GM19467 (cell line): ENCODE results near the gene PDE4B.
"Not testable (repeated sequence)": the region's sequence is repeated elsewhere in the genome, so short reads cannot be mapped to it uniquely, and the experiment has no call there.

ENCODE experiments used
- ATAC-seq: cut with Tn5 transposase; IDR thresholded peaks from one replicate; pipeline ENCODE4 v1.9.1; 2021; ENCODE audit warnings: mild to moderate bottlenecking, moderate library complexity; ENCODE audit not compliant: unreplicated experiment

PDE4B gene

GRCh38 chr1:65949230-65949626, 156.5 kb downstream of the PDE4B start:
- ATAC-seq = no peak

- no peak for ATAC-seq
Observed at GRCh38 chr1:65949933-65950332, 157.2 kb downstream of the PDE4B start.

GRCh38 chr1:65952696-65953095, 160.0 kb downstream of the PDE4B start:
- ATAC-seq = no peak

- ATAC-seq = no peak
Observed at GRCh38 chr1:65953170-65953569, 160.5 kb downstream of the PDE4B start.

- no peak for ATAC-seq
Observed at GRCh38 chr1:65955071-65955470, 162.4 kb downstream of the PDE4B start.

- no peak for ATAC-seq
Observed at GRCh38 chr1:65955503-65955902, 162.8 kb downstream of the PDE4B start.

- ATAC-seq = no peak
Observed at GRCh38 chr1:65958561-65959350, 166.1 kb downstream of the PDE4B start.

- ATAC-seq = no peak
Observed at GRCh38 chr1:65959896-65960567, 167.3 kb downstream of the PDE4B start.

- no peak for ATAC-seq
Observed at GRCh38 chr1:65963156-65963888, 170.6 kb downstream of the PDE4B start.

GRCh38 chr1:65964123-65964522, 171.4 kb downstream of the PDE4B start:
- ATAC-seq = no peak

- no peak for ATAC-seq
Observed at GRCh38 chr1:65965112-65965996, 172.7 kb downstream of the PDE4B start.

- ATAC-seq = not testable (repeated sequence)
Observed at GRCh38 chr1:65967492-65967891, 174.8 kb downstream of the PDE4B start.

GRCh38 chr1:65971547-65971946, 178.9 kb downstream of the PDE4B start:
- ATAC-seq = no peak

GRCh38 chr1:65975708-65976107, 183.0 kb downstream of the PDE4B start:
- no peak for ATAC-seq

GRCh38 chr1:65979136-65980044, 186.7 kb downstream of the PDE4B start:
- ATAC-seq = no peak

- ATAC-seq = no peak
Observed at GRCh38 chr1:65980237-65980636, 187.5 kb downstream of the PDE4B start.

- ATAC-seq = no peak
Observed at GRCh38 chr1:65983500-65983899, 190.8 kb downstream of the PDE4B start.

- ATAC-seq = no peak
Observed at GRCh38 chr1:65985393-65986066, 192.8 kb downstream of the PDE4B start.

- ATAC-seq = no peak
Observed at GRCh38 chr1:65986146-65986545, 193.5 kb downstream of the PDE4B start.
